Immature natural killer cell (primary cell): ENCODE results near the gene SETD3. TPM values are rescaled to one million over a fixed set of nuclear protein-coding genes. Genes with fewer than 3 reads are reported as not detected.
A peak's percentile ranks its signal among the peaks of the same experiment; 100 is the strongest.

Experiments
- DNase-seq, 3 donors: peaks; one replicate each; pipeline ENCODE4 v3.0.0; 2022; ENCODE audit warnings: mixed read lengths in 1 of 3
- H3K27ac Mint-ChIP-seq, 6 donors: one replicate each; pipeline ENCODE4 v1.8.0; 2020; ENCODE audit warnings: mixed read lengths in 6 of 6, mild to moderate bottlenecking in 5 of 6, inconsistent platforms in 4 of 6, moderate library complexity in 3 of 6
- H3K27me3 Mint-ChIP-seq, 3 donors: one replicate each; pipeline ENCODE4 v1.8.0; 2020 to 2021; ENCODE audit warnings: low read depth in 3 of 3, mild to moderate bottlenecking in 3 of 3, mixed read lengths in 3 of 3, moderate library complexity in 3 of 3, inconsistent platforms in 1 of 3
- H3K36me3 Mint-ChIP-seq, 3 donors: one replicate each; pipeline ENCODE4 v1.8.0; 2020; ENCODE audit warnings: mixed read lengths in 3 of 3, inconsistent platforms in 2 of 3, mild to moderate bottlenecking in 2 of 3
- H3K4me1 Mint-ChIP-seq, 2 donors: one replicate each; pipeline ENCODE4 v1.8.0; 2020; ENCODE audit warnings: inconsistent platforms in 2 of 2, mild to moderate bottlenecking in 2 of 2, mixed read lengths in 2 of 2, moderate library complexity in 1 of 2
- H3K4me3 Mint-ChIP-seq, 5 donors: one replicate each; pipeline ENCODE4 v1.8.0; 2020; ENCODE audit warnings: mild to moderate bottlenecking in 5 of 5, mixed read lengths in 5 of 5, inconsistent platforms in 3 of 5, moderate library complexity in 3 of 5
- H3K9me3 Mint-ChIP-seq, 6 donors: one replicate each; pipeline ENCODE4 v1.8.0; 2020; ENCODE audit warnings: mild to moderate bottlenecking in 6 of 6, mixed read lengths in 6 of 6, inconsistent platforms in 4 of 6, moderate library complexity in 3 of 6
- polyA plus RNA-seq, 3 donors: library from polyadenylated mRNA; unstranded; fragments of 300-500 nt; fragmentation: Illumina TruSeq; gene quantifications; one replicate each; pipeline ENCODE4 v1.2.3, GENCODE V29; 2021

SETD3 gene
- polyA plus RNA-seq, 3 donors from 2014 or later = 60.8 to 112 (median 66.5) TPM

GRCh38 chr14:99512571-99513182, 32.0 kb upstream of the SETD3 start:
- peaks cover 0 to 1% of the 10 kb centered on the region in 2 donors for H3K4me1 Mint-ChIP-seq
- H3K4me3 Mint-ChIP-seq = no peak overlapping the region
- H3K36me3 Mint-ChIP-seq = peaks cover 0 to 18% (median 3%) of the 10 kb centered on the region in 3 donors
- H3K9me3 Mint-ChIP-seq = no peaks in the 10 kb centered on the region
- H3K27ac Mint-ChIP-seq = no peak overlapping the region
- no peak for DNase-seq
- peaks cover 3 to 9% (median 8%) of the 10 kb centered on the region in 3 donors for H3K27me3 Mint-ChIP-seq

- Mint-ChIP-seq H3K4me1 (peaks cover 0 to 1% of the 10 kb centered on the region in 2 donors), H3K9me3 (no peaks in the 10 kb centered on the region), H3K27ac (no peak overlapping the region), H3K36me3 (peaks cover 0 to 24% (median 7%) of the 10 kb centered on the region in 3 donors), H3K27me3 (peaks cover 3 to 9% (median 9%) of the 10 kb centered on the region in 3 donors), H3K4me3 (no peak overlapping the region)
- DNase-seq = no peak
These were observed 31.4 kb upstream of the SETD3 start for GRCh38 chr14:99512110-99512449.

DNA sequence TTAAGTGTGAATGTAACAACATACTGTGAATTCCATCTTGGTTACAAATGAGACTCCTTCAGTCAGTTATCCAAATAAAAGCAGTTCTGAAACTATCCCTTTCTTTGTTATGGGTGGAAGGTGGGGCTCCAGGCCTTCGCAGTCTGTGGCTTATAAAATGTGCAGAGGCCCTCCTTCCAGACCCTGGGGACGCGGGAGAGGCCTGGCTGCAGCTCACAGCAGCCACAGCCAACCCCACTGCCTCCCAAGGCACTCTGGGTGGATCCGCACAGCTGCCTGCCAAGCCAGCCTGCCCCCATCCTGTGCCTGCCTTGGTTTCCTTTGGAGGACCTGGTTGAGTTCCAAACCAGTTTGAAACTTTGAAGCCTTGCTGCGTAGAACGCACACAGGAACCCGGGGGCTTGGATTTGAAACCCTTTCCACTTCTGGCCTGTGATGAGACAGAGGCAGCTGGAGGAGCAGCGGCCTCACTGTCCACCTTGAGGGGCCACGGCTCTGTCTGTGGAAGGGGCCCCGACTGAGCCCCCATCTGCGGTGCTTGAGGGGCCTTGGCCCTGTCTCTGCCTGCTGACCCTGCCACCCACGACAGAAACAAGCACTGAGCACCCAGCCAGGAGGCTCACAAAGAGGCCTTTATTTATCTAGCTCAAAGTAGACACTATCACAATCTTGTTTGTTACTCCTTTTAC, 30.9 kb upstream of the SETD3 start:
- no peak for DNase-seq

GRCh38 chr14:99510556-99511139, 30.0 kb upstream of the SETD3 start:
- H3K9me3 Mint-ChIP-seq = no peaks in the 10 kb centered on the region
- H3K27me3 Mint-ChIP-seq = peaks cover 3 to 14% (median 12%) of the 10 kb centered on the region in 3 donors
- H3K27ac Mint-ChIP-seq = no peak overlapping the region
- peaks cover 0 to 1% of the 10 kb centered on the region in 2 donors for H3K4me1 Mint-ChIP-seq
- peaks cover 10 to 38% (median 20%) of the 10 kb centered on the region in 3 donors for H3K36me3 Mint-ChIP-seq
- no peak for DNase-seq
- no peak overlapping the region for H3K4me3 Mint-ChIP-seq

More for the DNA sequence above, 30.9 kb upstream of the SETD3 start:
- Mint-ChIP-seq H3K4me1 (peaks cover 0 to 1% of the 10 kb centered on the region in 2 donors), H3K36me3 (peaks cover 1 to 29% (median 12%) of the 10 kb centered on the region in 3 donors), H3K9me3 (no peaks in the 10 kb centered on the region), H3K4me3 (no peak overlapping the region), H3K27me3 (peaks cover 3 to 12% (median 11%) of the 10 kb centered on the region in 3 donors), H3K27ac (no peak overlapping the region)

- peaks cover 14 to 44% (median 26%) of the 10 kb centered on the region in 3 donors for H3K36me3 Mint-ChIP-seq
- H3K9me3 Mint-ChIP-seq = no peaks in the 10 kb centered on the region
- no peak overlapping the region for H3K27ac Mint-ChIP-seq
- H3K4me1 Mint-ChIP-seq = peaks cover 0 to 1% of the 10 kb centered on the region in 2 donors
- H3K27me3 Mint-ChIP-seq = peaks cover 3 to 14% (median 12%) of the 10 kb centered on the region in 3 donors
- DNase-seq = no peak
- no peak overlapping the region for H3K4me3 Mint-ChIP-seq
These were observed 29.4 kb upstream of the SETD3 start for GRCh38 chr14:99509871-99510555.

DNA sequence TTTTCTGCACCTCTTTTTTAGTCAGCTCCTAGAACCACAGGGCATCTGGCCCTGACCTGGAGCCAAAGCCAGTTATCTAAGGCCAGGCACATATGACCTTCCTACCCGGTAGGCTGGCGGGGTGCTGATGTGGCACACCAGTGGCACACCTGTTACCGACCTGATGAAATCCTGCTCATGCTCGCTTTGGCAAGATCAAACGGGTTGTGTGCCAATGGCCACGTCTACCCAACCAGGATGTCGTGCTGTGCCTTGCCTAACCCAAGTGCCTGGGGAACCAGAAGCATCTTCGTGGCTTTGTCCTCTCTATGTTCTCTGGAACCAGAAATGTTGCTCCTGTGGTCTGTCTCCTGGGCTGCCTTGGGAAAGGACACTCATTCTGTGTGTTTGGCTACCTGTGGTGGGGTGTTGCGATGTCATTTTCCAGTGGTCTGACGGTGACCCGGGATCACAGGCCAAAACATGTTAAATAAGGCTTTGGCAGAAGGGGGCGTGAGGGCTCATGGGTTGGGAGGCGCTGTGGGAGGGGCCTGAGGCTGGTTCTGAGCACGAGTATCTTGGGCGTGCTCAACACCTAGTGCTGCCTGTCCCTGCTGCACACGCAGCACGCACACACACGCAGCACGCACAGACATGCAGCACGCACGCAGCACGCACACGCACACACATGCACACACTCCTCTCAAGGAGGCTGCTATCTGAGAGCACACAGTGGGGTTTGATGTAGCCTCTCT, 28.4 kb upstream of the SETD3 start:
- H3K27me3 Mint-ChIP-seq = peaks cover 6 to 14% (median 7%) of the 10 kb centered on the region in 3 donors
- H3K27ac Mint-ChIP-seq = peak overlapping the region in 2 of 6 donors; percentile 47 to 50
- peaks cover 0 to 1% of the 10 kb centered on the region in 2 donors for H3K4me1 Mint-ChIP-seq
- no peak for DNase-seq
- no peak overlapping the region for H3K4me3 Mint-ChIP-seq
- H3K9me3 Mint-ChIP-seq = no peaks in the 10 kb centered on the region
- peaks cover 16 to 51% (median 31%) of the 10 kb centered on the region in 3 donors for H3K36me3 Mint-ChIP-seq

DNA sequence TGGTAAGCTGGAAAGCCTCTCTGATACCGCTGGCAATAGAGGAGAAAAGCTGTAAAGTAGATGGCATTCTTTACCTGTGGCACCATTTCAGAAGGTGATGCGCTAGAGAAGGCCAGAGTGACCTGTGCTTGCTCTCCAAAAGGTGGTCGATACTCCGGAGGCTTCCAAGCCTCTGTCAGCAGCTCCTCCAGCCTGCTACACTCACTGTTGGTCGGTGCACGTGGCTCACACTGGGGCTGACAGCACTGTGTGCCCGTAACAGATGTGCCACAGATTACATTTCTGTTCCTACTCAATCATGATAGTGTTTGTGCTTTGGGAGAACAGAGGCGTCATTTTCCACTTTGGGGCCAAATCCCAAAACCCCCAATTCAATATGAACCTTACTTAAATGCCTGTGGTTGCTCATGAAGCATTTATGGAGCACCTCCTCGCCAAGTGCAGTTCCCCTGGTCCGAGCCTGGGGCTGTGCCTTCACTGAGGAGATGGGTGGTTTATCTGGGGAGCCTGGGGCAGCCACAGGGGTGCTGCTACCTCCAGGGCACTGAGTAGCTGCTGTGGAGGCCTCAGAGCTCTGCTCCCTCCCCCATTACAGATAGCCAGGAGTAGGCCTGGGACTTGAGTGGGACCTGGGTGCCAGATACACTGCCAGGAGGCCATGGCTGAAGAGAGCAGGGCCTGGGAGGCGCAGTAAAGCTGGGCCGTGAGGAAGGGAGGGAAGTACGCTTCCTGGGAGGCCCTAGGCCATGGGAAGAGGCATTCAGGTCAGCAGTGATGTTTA, 27.4 kb upstream of the SETD3 start:
- Mint-ChIP-seq H3K9me3 (no peaks in the 10 kb centered on the region), H3K36me3 (peaks cover 21 to 57% (median 36%) of the 10 kb centered on the region in 3 donors), H3K4me1 (peaks cover 0 to 1% of the 10 kb centered on the region in 2 donors), H3K27me3 (peaks cover 6 to 14% (median 7%) of the 10 kb centered on the region in 3 donors), H3K27ac (peak overlapping the region in 2 of 6 donors; percentile 47 to 79), H3K4me3 (no peak overlapping the region)
- no peak for DNase-seq

DNA sequence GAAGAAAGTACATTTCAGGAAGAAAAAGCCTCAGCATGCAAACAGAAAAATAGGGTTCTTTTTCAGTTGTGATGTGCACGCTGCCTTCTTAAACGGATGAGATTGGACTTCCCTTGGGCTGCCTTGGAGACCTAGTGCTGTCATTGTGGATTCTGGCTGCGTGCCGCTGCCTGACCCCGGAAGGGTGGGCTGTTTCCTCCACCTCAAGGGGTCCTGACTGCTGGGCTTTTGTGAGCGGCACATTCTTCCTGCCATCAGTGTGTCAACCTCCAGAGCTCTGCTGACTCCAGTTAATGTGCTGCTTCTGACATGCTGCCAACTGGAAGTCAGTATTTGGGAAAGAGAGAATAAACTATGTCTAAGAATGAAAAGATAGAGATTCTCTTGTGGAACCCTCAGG, 25.6 kb upstream of the SETD3 start:
- no peak for DNase-seq
- H3K27me3 Mint-ChIP-seq = peaks cover 6 to 14% (median 7%) of the 10 kb centered on the region in 3 donors
- peaks cover 0 to 1% (median 0%) of the 10 kb centered on the region in 6 donors for H3K9me3 Mint-ChIP-seq
- H3K4me3 Mint-ChIP-seq = no peak overlapping the region
- peaks cover 0 to 1% of the 10 kb centered on the region in 2 donors for H3K4me1 Mint-ChIP-seq
- peak overlapping the region in 1 of 6 donors; percentile 4 for H3K27ac Mint-ChIP-seq
- peaks cover 27 to 68% (median 44%) of the 10 kb centered on the region in 3 donors for H3K36me3 Mint-ChIP-seq

DNA sequence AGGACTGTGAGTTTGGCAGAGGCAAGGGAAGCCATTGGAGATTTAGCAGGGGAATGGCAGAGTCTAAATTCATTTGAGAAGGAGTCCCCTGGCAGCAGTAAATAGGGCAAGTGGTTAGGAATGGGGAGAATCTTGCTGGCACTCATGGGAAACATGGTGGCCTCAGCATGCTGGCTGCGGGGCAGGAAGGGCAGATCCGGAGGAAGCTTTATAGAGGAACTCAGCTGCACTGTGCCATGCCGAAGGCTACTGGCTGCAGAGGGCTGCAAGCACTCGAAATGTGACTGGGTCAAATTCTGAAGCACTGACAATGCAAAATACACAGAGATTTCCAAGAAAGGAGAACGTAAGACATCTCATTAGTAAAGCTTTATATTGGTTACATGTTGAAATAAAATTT, 24.4 kb upstream of the SETD3 start:
- H3K36me3 Mint-ChIP-seq = peaks cover 32 to 79% (median 44%) of the 10 kb centered on the region in 3 donors
- no peak for DNase-seq
- H3K4me3 Mint-ChIP-seq = no peak overlapping the region

DNA sequence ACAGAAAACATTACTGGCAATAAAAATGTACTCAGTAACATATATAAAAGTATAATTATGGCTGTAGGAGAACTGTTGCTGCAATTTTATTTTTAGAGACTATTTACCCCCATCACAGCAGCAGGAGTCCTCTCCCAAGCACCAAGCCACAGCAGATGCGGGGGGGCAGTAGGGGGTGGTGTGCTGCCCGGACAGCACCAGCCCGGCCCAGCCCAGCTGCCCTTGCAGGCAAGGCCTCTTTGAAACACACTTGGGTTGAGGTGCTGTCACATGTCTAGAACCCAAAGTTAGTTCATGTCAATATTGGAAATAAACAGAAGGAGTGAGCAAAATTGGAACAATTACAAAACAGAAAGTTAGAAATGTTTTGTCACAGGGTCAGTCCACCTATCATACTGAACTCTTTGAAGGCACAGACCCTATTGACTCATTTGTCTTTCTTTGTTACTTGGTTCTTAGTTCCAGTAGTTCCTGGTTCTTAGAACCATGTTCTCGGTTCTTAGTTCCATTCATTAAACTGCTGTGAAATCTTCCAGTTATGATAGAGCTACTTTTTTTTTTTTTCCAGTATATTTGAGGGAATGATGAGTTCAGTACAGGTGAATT, 23.3 kb upstream of the SETD3 start:
- DNase-seq = no peak
- Mint-ChIP-seq H3K36me3 (peaks cover 32 to 73% (median 47%) of the 10 kb centered on the region in 3 donors), H3K4me3 (no peak overlapping the region), H3K27me3 (peaks cover 6 to 11% (median 7%) of the 10 kb centered on the region in 3 donors), H3K27ac (no peak overlapping the region), H3K9me3 (peaks cover 0 to 1% (median 0%) of the 10 kb centered on the region in 6 donors), H3K4me1 (peaks cover 0 to 1% of the 10 kb centered on the region in 2 donors)

More for the DNA sequence above, 24.4 kb upstream of the SETD3 start:
- peaks cover 0 to 1% (median 0%) of the 10 kb centered on the region in 6 donors for H3K9me3 Mint-ChIP-seq
- peaks cover 0 to 1% of the 10 kb centered on the region in 2 donors for H3K4me1 Mint-ChIP-seq
- peaks cover 6 to 14% (median 7%) of the 10 kb centered on the region in 3 donors for H3K27me3 Mint-ChIP-seq
- H3K27ac Mint-ChIP-seq = peak overlapping the region in 2 of 6 donors; percentile 9 to 74

DNA sequence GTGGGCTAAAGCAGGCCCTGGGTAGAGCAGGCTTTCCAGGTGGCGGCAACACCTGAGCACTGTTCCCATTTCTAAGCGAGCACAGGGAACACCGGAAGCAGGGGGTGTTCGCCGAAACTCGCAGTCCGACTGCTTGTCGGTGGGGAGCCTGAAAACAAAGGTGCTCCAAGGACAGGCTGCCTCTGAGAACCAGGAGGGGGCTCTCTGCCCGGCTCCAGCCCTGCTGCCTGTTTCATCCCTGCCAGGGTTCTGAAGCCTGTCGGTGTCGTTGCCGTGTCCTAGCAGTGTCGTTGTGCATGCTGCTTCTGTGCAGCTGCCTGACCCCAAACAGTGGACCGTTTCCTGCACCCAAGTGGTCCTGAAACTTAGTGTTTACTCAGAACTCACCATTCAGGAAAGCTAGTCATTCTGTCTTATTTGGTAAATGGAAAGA, 22.3 kb upstream of the SETD3 start:
- H3K36me3 Mint-ChIP-seq = peaks cover 32 to 74% (median 54%) of the 10 kb centered on the region in 3 donors

DNA sequence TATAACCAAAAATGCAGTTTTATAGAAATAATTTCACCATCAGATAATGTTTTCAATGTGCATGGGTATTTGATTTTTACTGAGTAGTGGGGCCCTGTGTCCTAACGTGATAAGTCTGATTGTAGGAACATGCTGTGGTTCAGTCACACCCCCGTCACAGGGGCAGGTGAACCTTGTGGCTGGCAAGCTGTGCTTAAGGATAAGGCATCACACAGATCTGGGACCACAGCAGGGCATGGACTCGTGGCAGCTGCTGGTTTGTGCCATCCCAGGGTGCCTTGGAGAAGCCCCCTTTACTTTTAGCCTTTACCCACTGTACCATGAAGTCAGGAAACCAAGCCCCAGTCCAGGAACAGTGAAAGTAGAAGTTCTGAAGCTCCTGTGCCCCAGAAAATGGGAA, 17.2 kb upstream of the SETD3 start:
- H3K4me1 Mint-ChIP-seq = peaks cover 10 to 20% of the 10 kb centered on the region in 2 donors
- H3K27ac Mint-ChIP-seq = no peak overlapping the region
- H3K9me3 Mint-ChIP-seq = peaks cover 0 to 1% (median 0%) of the 10 kb centered on the region in 6 donors
- peaks cover 18 to 59% (median 46%) of the 10 kb centered on the region in 3 donors for H3K36me3 Mint-ChIP-seq
- DNase-seq = no peak
- no peak overlapping the region for H3K4me3 Mint-ChIP-seq
- peaks cover 0 to 4% (median 2%) of the 10 kb centered on the region in 3 donors for H3K27me3 Mint-ChIP-seq

More for the DNA sequence above, 22.3 kb upstream of the SETD3 start:
- Mint-ChIP-seq H3K4me1 (no peaks in the 10 kb centered on the region), H3K4me3 (no peak overlapping the region), H3K27ac (peak overlapping the region in 1 of 6 donors; percentile 53), H3K27me3 (peaks cover 4 to 7% (median 4%) of the 10 kb centered on the region in 3 donors), H3K9me3 (peaks cover 0 to 1% (median 0%) of the 10 kb centered on the region in 6 donors)
- no peak for DNase-seq
